WTC11 (cell line): ENCODE results near the gene SLC38A10. TPM values are rescaled to one million over a fixed set of nuclear protein-coding genes. Genes with fewer than 3 reads are reported as not detected.

Experiments used
- ATAC-seq: fragments of 200-7000 bp; cut with Tn5 transposase; 2 replicates; pipeline ENCODE4 v1.10.0; 2021; ENCODE audit warnings: mild to moderate bottlenecking, moderate library complexity
- CTCF ChIA-PET: fragments of 300-600 bp; sonication (Branson Sonifier 250); formaldehyde crosslinking; loops from one replicate; lab custom pipeline; 2021; ENCODE audit warnings: antibody characterized with exemption; lab: Charles Lee
- POLR2A ChIA-PET: fragments of 350-600 bp; sonication (Branson Sonifier 250); formaldehyde crosslinking; loops from one replicate; lab custom pipeline; 2021; ENCODE audit warnings: antibody characterized with exemption; lab: Charles Lee
- DNase-seq: peaks from one replicate; pipeline ENCODE4 v3.0.0; 2021; ENCODE audit warnings: low spot score
- H3K27ac Mint-ChIP-seq: 2 replicates; pipeline ENCODE4 v1.8.0; 2021; ENCODE audit warnings: mixed read lengths
- H3K27me3 Mint-ChIP-seq: 2 replicates; pipeline ENCODE4 v1.8.0; 2021; ENCODE audit warnings: low read depth, mild to moderate bottlenecking, moderate library complexity, mixed read lengths
- H3K36me3 Mint-ChIP-seq: 2 replicates; pipeline ENCODE4 v1.8.0; 2021; ENCODE audit warnings: mixed read lengths
- H3K4me1 Mint-ChIP-seq: 2 replicates; pipeline ENCODE4 v1.8.0; 2022; ENCODE audit warnings: mixed read lengths
- H3K4me3 Mint-ChIP-seq: 2 replicates; pipeline ENCODE4 v1.8.0; 2021; ENCODE audit warnings: mild to moderate bottlenecking, moderate library complexity, mixed read lengths
- H3K9me3 Mint-ChIP-seq: 2 replicates; pipeline ENCODE4 v1.8.0; 2021; ENCODE audit warnings: mixed read lengths
- ARID4B ChIP-seq: sonication (generic); formaldehyde crosslinking; IDR thresholded peaks from 2 replicates; pipeline ENCODE4 v1.8.0; 2023; ENCODE audit warnings: missing genetic modification reagents, mild to moderate bottlenecking, borderline replicate concordance
- E2F1 ChIP-seq: sonication (generic); formaldehyde crosslinking; IDR thresholded peaks from 2 replicates; pipeline ENCODE4 v1.8.0; 2022; ENCODE audit warnings: mild to moderate bottlenecking, missing genetic modification reagents
- EMX1 ChIP-seq: fragments of 250-450 bp; sonication (Bioruptor Pico); IDR thresholded peaks from 2 replicates; pipeline ENCODE4 v1.8.0; 2021; ENCODE audit warnings: mild to moderate bottlenecking
- ESRRA ChIP-seq: sonication (generic); formaldehyde crosslinking; IDR thresholded peaks from 2 replicates; pipeline ENCODE4 v1.8.1; 2022; ENCODE audit warnings: mild to moderate bottlenecking, missing genetic modification reagents, borderline replicate concordance
- ETV6 ChIP-seq: sonication (generic); formaldehyde crosslinking; IDR thresholded peaks from 2 replicates; pipeline ENCODE4 v1.8.1; 2022; ENCODE audit warnings: mild to moderate bottlenecking, missing genetic modification reagents
- FOXK1 ChIP-seq: sonication (generic); formaldehyde crosslinking; IDR thresholded peaks from 2 replicates; pipeline ENCODE4 v1.8.0; 2022; ENCODE audit warnings: mild to moderate bottlenecking, moderate library complexity, missing genetic modification reagents
- FOXP4 ChIP-seq: sonication (generic); formaldehyde crosslinking; IDR thresholded peaks from 2 replicates; pipeline ENCODE4 v1.8.0; 2022; ENCODE audit warnings: mild to moderate bottlenecking, missing genetic modification reagents
- NR1H2 ChIP-seq: sonication (generic); formaldehyde crosslinking; IDR thresholded peaks from 2 replicates; pipeline ENCODE4 v1.9.0; 2021; ENCODE audit warnings: mild to moderate bottlenecking, moderate library complexity, missing genetic modification reagents
- NR3C1 ChIP-seq: sonication (generic); formaldehyde crosslinking; conservative IDR thresholded peaks from 2 replicates; pipeline ENCODE4 v1.8.1; 2023; ENCODE audit warnings: low read depth, mild to moderate bottlenecking, missing genetic modification reagents
- RELA ChIP-seq: sonication (generic); formaldehyde crosslinking; IDR thresholded peaks from 2 replicates; pipeline ENCODE4 v1.8.1; 2022; ENCODE audit warnings: missing genetic modification reagents, mild to moderate bottlenecking, borderline replicate concordance
- RORB ChIP-seq: fragments of 250-450 bp; sonication (Bioruptor Pico); IDR thresholded peaks from 2 replicates; pipeline ENCODE4 v1.9.0; 2021; ENCODE audit warnings: mild to moderate bottlenecking
- SMAD3 ChIP-seq: sonication (generic); formaldehyde crosslinking; IDR thresholded peaks from 2 replicates; pipeline ENCODE4 v1.8.0; 2022; ENCODE audit warnings: missing genetic modification reagents, mild to moderate bottlenecking, borderline replicate concordance
- TCF7 ChIP-seq: sonication (generic); formaldehyde crosslinking; IDR thresholded peaks from 2 replicates; pipeline ENCODE4 v1.8.0; 2022; ENCODE audit warnings: mild to moderate bottlenecking, low read depth, missing genetic modification reagents, moderate library complexity
- ZNF121 ChIP-seq: sonication (generic); formaldehyde crosslinking; IDR thresholded peaks from 2 replicates; pipeline ENCODE4 v1.8.0; 2023; ENCODE audit warnings: missing genetic modification reagents
- ZNF423 ChIP-seq: fragments of 250-450 bp; sonication (Bioruptor Pico); IDR thresholded peaks from 2 replicates; pipeline ENCODE4 v2.1.2; 2022; ENCODE audit warnings: mild to moderate bottlenecking, moderate library complexity
- ZNF425 ChIP-seq: fragments of 250-450 bp; sonication (Bioruptor Pico); conservative IDR thresholded peaks from 2 replicates; pipeline ENCODE4 v1.9.0; 2021; ENCODE audit warnings: mild to moderate bottlenecking
- total RNA-seq: library from RNA; stranded (reverse); gene quantifications from 3 replicates; pipeline ENCODE4 v1.2.3, GENCODE V29; 2021

SLC38A10 gene
- total RNA-seq, 1 experiment from 2014 or later, result 47.0 TPM

- no peaks in the 10 kb centered on the region for H3K9me3 Mint-ChIP-seq
Observed at GRCh38 chr17:81259058-81259605, 36.0 kb downstream of the SLC38A10 start.

More at GRCh38 chr17:81259058-81259605, 36.0 kb downstream of the SLC38A10 start:
- H3K27me3 Mint-ChIP-seq, result no peaks in the 10 kb centered on the region
- ATAC-seq (no peak), DNase-seq (no peak)
- no peaks in the 10 kb centered on the region for H3K36me3 Mint-ChIP-seq
- CTCF ChIA-PET, result interaction anchor here (1.2 to 1.6 kb wide), 3 partner anchors 9 to 225 kb away, joined by 4 to 7 read pairs (median 6); no protein-coding TSS in a partner anchor
- POLR2A ChIA-PET, result no interaction called here
- H3K27ac Mint-ChIP-seq, result no peak overlapping the region
- H3K4me1 Mint-ChIP-seq, result peaks cover 10% of the 10 kb centered on the region
- TF ChIP-seq ZNF121 (CRISPR knock-in tag) (no peak), RORB (no peak), ETV6 (no peak), ZNF425 (CRISPR knock-in tag) (no peak), EMX1 (no peak), E2F1 (CRISPR knock-in tag) (no peak), ZNF423 (CRISPR knock-in tag) (no peak), NR1H2 (CRISPR knock-in tag) (no peak), NR3C1 (CRISPR knock-in tag) (no peak), FOXK1 (CRISPR knock-in tag) (no peak), ARID4B (CRISPR knock-in tag) (no peak), ESRRA (CRISPR knock-in tag) (no peak), RELA (CRISPR knock-in tag) (no peak), FOXP4 (no peak), SMAD3 (CRISPR knock-in tag) (no peak), TCF7 (no peak)
- H3K4me3 Mint-ChIP-seq, result no peak overlapping the region
